HG03558 (cell line): ENCODE data around the gene HOXC10.

Experiments
- ATAC-seq: cut with Tn5 transposase; IDR thresholded peaks from one replicate; pipeline ENCODE4 v1.9.1; 2021; ENCODE audit warnings: moderate number of reproducible peaks; ENCODE audit not compliant: unreplicated experiment; ENCODE audit errors: extremely low read depth

The HOXC10 gene

GRCh38 chr12:54000116-54001114 lies 15.5 kb downstream of the HOXC10 start, which contains the start of gene HOXC9:
Gene HOXC9 (plus strand): TSS chr12:54000161. CDS start chr12:54000189, 28 bp downstream.
- ATAC-seq = no peak

DNA sequence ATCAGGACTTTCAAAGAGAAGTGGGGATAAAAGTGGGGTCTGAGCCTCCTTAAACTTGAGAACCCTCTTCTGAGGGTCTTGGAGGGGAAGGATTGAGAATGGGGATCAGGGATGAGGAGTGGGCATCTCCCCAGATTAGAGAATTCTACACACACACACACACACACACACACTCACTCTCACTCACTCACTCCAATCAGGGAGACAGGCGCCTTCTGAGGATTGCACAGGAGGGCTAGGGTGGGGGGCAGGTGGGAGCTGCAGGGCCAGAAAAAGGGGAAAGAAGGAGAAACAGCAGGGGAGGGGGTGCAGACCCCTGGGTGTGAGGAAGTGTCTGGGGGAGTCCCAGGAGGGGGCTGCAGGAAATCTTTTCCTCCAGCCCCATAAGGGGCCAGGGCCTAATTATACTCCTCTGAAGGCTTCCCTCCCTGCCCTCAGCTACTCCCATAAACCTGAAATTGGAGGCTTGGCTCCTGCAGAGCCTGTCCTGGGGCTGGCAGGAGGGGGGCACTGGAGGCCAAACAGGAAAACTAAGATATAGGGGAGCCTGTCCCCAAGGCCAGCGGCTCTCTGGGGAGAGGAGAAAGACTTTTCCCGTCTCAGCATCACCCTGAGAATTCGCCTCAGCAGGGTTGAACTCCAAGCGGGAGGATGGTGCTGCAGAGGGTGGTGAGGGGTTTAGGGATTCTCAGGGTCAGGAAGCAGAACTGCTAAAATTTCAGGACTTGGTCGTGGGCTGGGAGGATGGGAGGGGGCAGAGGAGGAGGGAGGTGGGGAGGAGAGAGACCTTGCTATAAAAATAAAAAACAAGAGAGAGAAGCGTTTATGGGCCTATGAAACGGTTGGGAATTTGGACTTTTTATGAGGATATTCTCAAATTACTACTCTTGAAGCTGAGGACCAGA lies 16.6 kb downstream of the HOXC10 start:
- no peak for ATAC-seq

DNA sequence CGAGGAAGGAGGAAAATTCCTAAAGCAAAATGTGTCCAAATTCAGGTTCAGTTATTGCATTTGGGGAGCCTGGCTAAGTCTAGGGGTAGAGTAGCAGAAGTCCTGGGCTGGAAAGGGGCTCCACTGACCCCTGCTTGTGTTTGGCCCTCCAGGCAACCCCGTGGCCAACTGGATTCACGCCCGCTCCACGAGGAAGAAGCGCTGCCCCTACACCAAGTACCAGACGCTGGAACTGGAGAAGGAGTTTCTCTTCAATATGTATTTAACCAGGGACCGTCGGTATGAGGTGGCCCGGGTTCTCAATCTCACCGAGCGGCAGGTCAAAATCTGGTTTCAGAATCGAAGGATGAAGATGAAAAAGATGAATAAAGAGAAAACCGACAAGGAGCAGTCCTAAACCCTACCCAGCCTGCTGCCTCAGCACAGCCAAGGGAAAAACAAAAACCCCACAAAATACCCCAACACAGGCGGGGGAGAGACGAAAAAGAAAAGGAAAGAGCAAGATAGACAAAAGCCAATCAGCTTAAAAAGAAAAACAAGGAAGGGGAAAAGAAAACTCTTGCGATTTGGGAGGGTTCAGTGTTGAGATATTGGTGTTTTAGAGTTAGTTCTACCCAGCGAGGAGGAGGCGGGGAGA lies 17.4 kb downstream of the HOXC10 start:
- no peak for ATAC-seq

GRCh38 chr12:54002915-54003389 lies 18.0 kb downstream of the HOXC10 start:
- ATAC-seq = no peak

DNA sequence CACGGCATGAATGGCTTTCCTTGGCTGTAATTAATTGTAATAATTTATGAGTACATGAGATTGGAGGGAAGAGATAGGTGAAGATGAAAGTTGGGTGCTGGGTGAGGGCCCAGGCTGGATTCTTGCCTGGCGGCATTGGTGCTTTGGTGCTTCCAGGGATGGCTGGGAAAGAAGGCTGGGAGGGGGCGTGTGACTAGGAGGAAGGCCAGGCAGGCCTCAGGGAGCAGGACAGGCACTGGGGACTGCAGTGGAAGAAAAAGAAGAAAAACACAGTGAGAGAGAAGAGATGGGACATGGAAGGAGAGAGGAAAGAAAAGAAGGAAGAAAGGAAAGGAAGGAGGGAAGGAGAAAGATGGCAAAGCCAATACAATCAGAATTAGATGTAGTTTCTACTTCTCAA lies 18.7 kb downstream of the HOXC10 start:
- no peak for ATAC-seq

- ATAC-seq = no peak
Observed at GRCh38 chr12:54004063-54004840, 19.3 kb downstream of the HOXC10 start.

- no peak for ATAC-seq
Observed at GRCh38 chr12:54004841-54005530, 20.0 kb downstream of the HOXC10 start.

DNA sequence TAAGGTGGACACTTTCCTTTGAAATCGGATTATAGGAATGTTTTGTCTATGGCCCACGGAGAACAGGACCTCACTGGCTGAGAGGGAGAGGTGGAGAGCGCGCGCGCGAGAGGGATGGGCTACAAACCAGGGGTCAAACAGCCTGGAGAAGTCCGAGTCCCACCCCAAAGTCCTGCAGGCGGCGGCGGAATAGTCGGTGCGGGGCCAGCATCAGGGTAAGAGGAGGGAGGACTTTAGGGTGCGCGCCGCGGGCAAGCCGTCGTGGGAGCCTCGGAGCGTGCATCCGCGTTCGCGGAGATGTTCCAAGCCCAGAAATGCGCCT lies 20.5 kb downstream of the HOXC10 start:
- ATAC-seq = no peak

DNA sequence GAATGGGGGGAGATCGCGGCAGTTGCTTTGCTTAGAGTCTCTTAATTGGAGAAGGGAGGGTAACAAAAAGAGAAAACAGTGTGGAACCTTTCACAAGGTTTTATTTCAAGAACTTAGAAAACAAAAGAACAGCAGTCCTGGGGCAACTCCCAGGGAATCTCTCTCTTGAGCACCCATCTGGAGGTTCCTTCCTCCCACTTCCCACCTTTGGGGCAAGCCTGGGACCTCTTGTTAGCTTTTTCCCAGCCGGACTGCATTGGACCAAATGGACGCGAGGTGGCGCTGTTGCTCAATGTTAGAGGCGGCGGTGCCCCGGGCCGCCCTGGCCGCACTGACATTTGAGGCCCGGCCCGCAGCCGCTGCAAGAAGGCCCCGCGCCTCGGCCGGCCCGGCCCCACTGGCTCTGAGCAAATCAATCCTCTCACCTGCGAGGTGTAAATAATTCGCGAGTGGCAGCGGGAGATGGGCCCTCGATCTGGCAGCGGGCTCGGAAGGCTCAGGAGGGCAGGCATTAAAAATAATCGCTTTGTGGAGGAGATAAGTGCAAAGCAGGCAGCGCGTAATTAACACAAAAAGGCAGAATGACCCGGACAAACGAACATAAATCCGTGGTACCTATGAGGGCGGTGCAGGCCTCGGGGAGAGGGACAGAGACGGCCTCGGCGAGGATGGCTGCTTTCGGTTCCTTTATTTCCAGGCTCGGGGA lies 21.1 kb downstream of the HOXC10 start:
- ATAC-seq = no peak

- no peak for ATAC-seq
Observed at GRCh38 chr12:54006559-54007220, 21.7 kb downstream of the HOXC10 start.

DNA sequence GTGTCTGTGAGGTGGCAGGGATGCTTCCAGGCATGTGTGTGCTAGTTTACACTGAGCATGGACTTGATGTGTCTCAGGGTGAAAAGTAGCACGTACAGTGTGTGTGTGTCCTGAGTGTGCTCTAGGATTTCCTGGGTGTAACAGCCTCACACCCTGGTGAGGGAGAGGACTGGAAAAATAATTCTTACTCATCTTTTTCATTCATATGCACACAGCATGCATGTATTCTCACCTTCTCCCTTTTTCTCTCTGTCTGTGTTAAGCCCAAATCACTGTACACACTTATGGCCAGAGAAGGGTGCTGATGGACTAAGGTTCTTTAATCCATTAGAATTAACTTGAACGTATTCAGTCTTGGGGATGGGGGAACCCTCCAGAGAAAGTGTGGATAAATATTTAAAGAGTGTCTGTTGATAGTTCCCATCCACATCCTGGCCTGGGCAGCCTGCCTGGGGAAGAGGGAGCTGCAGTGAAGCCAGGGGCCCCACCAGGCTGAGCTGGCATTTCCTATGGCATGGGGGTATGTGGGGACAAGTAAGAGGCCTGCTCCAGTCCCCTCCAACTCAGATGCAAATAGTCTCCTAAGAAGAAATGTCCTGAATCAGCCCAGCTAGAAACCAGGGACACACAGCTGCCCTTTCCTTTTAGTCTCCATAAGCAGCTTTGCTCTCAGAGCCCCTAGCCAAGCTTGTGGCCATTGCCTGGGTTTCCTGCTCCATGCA lies 22.8 kb downstream of the HOXC10 start:
- no peak for ATAC-seq

DNA sequence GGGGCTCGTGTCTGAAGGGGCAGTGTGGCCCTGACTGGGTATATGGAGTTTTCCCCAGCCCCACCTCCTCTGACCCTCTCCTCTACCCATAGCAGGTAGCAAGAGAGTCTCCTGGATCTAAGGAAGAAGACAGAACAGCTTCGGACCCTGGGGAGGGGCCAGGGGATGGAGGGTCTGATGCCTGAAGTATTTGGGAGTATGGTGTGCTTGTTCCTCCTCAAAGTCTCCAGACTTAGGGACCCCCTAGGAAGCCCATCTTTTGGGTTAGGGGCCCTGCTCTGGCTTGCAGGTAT lies 23.3 kb downstream of the HOXC10 start:
- ATAC-seq = no peak

DNA sequence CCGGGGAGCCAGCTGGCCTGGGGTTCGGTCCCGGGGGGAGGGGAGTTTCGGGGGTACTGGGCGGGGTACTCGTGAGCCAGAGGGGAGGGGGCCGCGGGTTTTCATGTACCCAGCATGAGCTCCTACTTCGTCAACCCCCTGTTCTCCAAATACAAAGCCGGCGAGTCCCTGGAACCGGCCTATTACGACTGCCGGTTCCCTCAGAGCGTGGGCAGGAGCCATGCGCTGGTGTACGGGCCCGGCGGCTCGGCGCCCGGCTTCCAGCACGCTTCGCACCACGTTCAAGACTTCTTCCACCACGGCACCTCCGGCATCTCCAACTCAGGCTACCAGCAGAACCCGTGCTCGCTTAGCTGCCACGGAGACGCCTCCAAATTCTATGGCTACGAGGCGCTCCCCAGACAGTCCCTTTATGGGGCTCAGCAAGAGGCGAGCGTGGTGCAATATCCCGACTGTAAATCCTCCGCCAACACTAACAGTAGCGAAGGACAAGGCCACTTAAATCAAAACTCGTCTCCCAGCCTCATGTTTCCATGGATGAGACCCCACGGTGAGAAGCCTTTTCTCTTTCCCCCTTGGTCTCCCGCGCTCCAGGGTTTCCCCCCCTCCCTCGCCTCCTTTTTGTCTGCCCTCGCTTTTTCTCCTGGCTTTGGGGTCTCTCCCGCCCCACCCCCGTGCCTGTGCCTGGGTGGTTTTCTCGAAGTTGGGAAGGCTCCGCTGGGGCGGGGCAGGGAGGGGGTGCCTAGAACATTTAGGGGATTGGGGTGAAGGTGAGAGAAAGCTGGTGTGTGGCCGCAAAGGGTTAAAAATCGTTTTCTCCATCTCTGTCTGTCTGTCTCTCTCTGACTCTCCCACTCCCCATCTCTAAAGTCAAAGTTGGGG lies 24.5 kb downstream of the HOXC10 start:
- no peak for ATAC-seq

DNA sequence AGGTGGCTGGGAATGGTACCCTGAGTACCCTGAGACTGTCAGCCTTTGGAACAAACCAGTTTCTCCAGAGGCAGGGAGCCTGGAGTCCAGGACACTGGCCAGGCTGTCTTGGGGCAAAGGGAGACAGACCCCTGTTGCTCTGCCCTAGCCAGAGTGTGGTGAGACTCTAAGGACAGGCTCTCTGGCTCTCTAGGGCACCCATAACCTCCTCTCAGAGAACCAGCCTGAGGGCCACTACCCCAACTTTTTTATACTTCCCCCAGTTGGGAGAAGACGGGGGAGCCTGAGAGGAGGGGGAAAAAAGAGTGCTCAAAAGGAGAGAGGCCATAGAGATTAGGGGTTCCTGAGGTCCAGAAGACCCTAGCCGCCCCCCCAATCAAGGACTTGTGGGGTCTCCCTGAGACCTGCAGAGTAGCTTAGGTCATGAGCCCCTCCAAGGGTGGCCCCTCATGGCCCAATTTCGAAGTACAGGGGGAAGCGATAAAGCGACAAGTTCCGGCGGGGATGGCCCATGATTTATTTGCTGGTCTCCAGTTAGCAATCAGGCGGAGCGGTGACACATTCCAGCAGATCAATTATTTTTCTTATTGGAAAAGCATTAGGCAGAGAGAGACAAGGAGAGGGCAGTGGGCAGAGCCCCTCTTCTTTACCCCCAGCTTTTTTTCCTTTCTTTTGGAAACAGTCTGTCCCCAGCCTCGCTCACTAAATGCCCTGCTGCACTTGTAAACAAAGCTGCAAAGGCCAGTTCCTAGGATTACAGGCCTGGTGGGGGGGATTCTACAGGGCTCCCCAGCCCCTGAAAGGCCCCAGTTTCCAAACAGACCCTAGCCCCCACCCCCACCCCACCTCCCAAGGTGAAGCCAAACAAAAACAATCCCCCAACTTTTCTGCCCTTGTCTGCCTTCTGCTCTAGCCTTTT lies 25.4 kb downstream of the HOXC10 start:
- no peak for ATAC-seq

- no peak for ATAC-seq
Observed at GRCh38 chr12:54010972-54011664, 26.2 kb downstream of the HOXC10 start.
